HUES6 (cell line): Measurements from ENCODE around the gene AK2.
"Not testable (repeated sequence)": the region's sequence is repeated elsewhere in the genome, so short reads cannot be mapped to it uniquely, and the experiment has no call there.

ENCODE experiments used
- H3K27ac ChIP-seq: 2 replicates; pipeline ENCODE4 v1.7.0; 2013; ENCODE audit warnings: low read depth, mild to moderate bottlenecking, low read length, inconsistent platforms
- H3K27me3 ChIP-seq: 2 replicates; pipeline ENCODE4 v1.6.1; 2013; ENCODE audit warnings: low read length; ENCODE audit not compliant: control insufficient read depth, insufficient read depth
- H3K36me3 ChIP-seq: 2 replicates; pipeline ENCODE4 v1.6.1; 2013; ENCODE audit warnings: low read length; ENCODE audit not compliant: control insufficient read depth, insufficient read depth
- H3K4me1 ChIP-seq: 2 replicates; pipeline ENCODE4 v1.6.1; 2013; ENCODE audit warnings: low read length; ENCODE audit not compliant: control insufficient read depth, insufficient read depth
- H3K4me3 ChIP-seq: 2 replicates; pipeline ENCODE4 v1.5.1; 2013; ENCODE audit warnings: low read depth, low read length
- H3K9ac ChIP-seq: one replicate; pipeline ENCODE4 v1.6.1; 2013; ENCODE audit warnings: mild to moderate bottlenecking, low read length
- H3K9me3 ChIP-seq: 2 replicates; pipeline ENCODE4 v1.6.1; 2013; ENCODE audit warnings: low read depth, low read length; ENCODE audit not compliant: control insufficient read depth, insufficient read depth

AK2 gene

GRCh38 chr1:33039840-33040239 lies 3.2 kb upstream of the AK2 start:
- Histone ChIP-seq H3K4me3 (no peak overlapping the region), H3K36me3 (0 out of 2 replicates have a peak, but pooled peaks cover 3% of the 10 kb centered on the region), H3K27ac (no peak overlapping the region), H3K9me3 (no peaks in the 10 kb centered on the region; the same call in 1 of the 2 replicates), H3K27me3 (no peaks in the 10 kb centered on the region), H3K9ac (no peak overlapping the region), H3K4me1 (peaks cover 10% of the 10 kb centered on the region; the same call in 1 of the 2 replicates)

- Histone ChIP-seq H3K4me3 (peak overlapping the region; percentile 93), H3K9ac (peak overlapping the region; percentile 79), H3K27ac (peak overlapping the region; percentile 50; the same call in 1 of the 2 replicates), H3K9me3 (no peaks in the 10 kb centered on the region; the same call in 1 of the 2 replicates), H3K27me3 (no peaks in the 10 kb centered on the region), H3K36me3 (peaks cover 16% of the 10 kb centered on the region), H3K4me1 (peaks cover 13% of the 10 kb centered on the region)
Observed at GRCh38 chr1:33036051-33036525, 595 bp downstream of the AK2 start.

- Histone ChIP-seq H3K27me3 (no peaks in the 10 kb centered on the region), H3K36me3 (peaks cover 30% of the 10 kb centered on the region), H3K4me3 (no peak overlapping the region), H3K9ac (no peak overlapping the region), H3K4me1 (peaks cover 25% of the 10 kb centered on the region), H3K9me3 (no peaks in the 10 kb centered on the region; the same call in 1 of the 2 replicates), H3K27ac (no peak overlapping the region)
Observed at GRCh38 chr1:33032126-33032869, 4.4 kb downstream of the AK2 start.

- no peaks in the 10 kb centered on the region for H3K27me3 ChIP-seq
- peaks cover 29% of the 10 kb centered on the region for H3K4me1 ChIP-seq
- peaks cover 30% of the 10 kb centered on the region for H3K36me3 ChIP-seq
- H3K4me3 ChIP-seq, result no peak overlapping the region
- H3K9me3 ChIP-seq, result no peaks in the 10 kb centered on the region
- H3K9ac ChIP-seq, result no peak overlapping the region
- H3K27ac ChIP-seq, result no peak overlapping the region
Observed at GRCh38 chr1:33031506-33031905, 5.2 kb downstream of the AK2 start.

GRCh38 chr1:33030575-33030974 lies 6.1 kb downstream of the AK2 start:
- Histone ChIP-seq H3K27ac (no peak overlapping the region), H3K27me3 (no peaks in the 10 kb centered on the region), H3K9me3 (no peaks in the 10 kb centered on the region), H3K9ac (no peak overlapping the region), H3K36me3 (peaks cover 30% of the 10 kb centered on the region), H3K4me3 (no peak overlapping the region), H3K4me1 (peaks cover 26% of the 10 kb centered on the region)

- Histone ChIP-seq H3K36me3 (peaks cover 33% of the 10 kb centered on the region), H3K9ac (no peak overlapping the region), H3K27me3 (no peaks in the 10 kb centered on the region), H3K27ac (no peak overlapping the region), H3K9me3 (no peaks in the 10 kb centered on the region), H3K4me3 (no peak overlapping the region), H3K4me1 (peaks cover 27% of the 10 kb centered on the region)
Observed at GRCh38 chr1:33029921-33030320, 6.8 kb downstream of the AK2 start.

- H3K9ac ChIP-seq, result no peak overlapping the region
- peaks cover 27% of the 10 kb centered on the region for H3K4me1 ChIP-seq
- peaks cover 34% of the 10 kb centered on the region for H3K36me3 ChIP-seq
- H3K4me3 ChIP-seq, result no peak overlapping the region
- no peak overlapping the region for H3K27ac ChIP-seq
- H3K9me3 ChIP-seq, result no peaks in the 10 kb centered on the region
- H3K27me3 ChIP-seq, result no peaks in the 10 kb centered on the region
Observed at GRCh38 chr1:33029209-33029608, 7.5 kb downstream of the AK2 start.

- H3K27me3 ChIP-seq, result no peaks in the 10 kb centered on the region
- no peak overlapping the region for H3K27ac ChIP-seq
- H3K4me3 ChIP-seq, result no peak overlapping the region
- H3K9ac ChIP-seq, result no peak overlapping the region
- H3K4me1 ChIP-seq, result peaks cover 23% of the 10 kb centered on the region; the same call in 1 of the 2 replicates
- no peaks in the 10 kb centered on the region for H3K9me3 ChIP-seq
- H3K36me3 ChIP-seq, result peaks cover 51% of the 10 kb centered on the region
Observed at GRCh38 chr1:33025761-33026160, 10.9 kb downstream of the AK2 start.

- peaks cover 23% of the 10 kb centered on the region; the same call in 1 of the 2 replicates for H3K4me1 ChIP-seq
- no peaks in the 10 kb centered on the region for H3K27me3 ChIP-seq
- H3K36me3 ChIP-seq, result peaks cover 51% of the 10 kb centered on the region
- no peak overlapping the region for H3K27ac ChIP-seq
- no peak overlapping the region for H3K9ac ChIP-seq
- no peaks in the 10 kb centered on the region for H3K9me3 ChIP-seq
- H3K4me3 ChIP-seq, result no peak overlapping the region
Observed at GRCh38 chr1:33025180-33025569, 11.5 kb downstream of the AK2 start.

- peaks cover 23% of the 10 kb centered on the region; the same call in 1 of the 2 replicates for H3K4me1 ChIP-seq
- not testable (repeated sequence) for H3K27me3 ChIP-seq, H3K27ac ChIP-seq, H3K9ac ChIP-seq, H3K4me3 ChIP-seq, H3K9me3 ChIP-seq
- H3K36me3 ChIP-seq, result peaks cover 51% of the 10 kb centered on the region
Observed at GRCh38 chr1:33024430-33025179, 12.1 kb downstream of the AK2 start.

GRCh38 chr1:33022650-33023200 lies 14.0 kb downstream of the AK2 start:
- H3K27ac ChIP-seq, result no peak overlapping the region

More at GRCh38 chr1:33022650-33023200, 14.0 kb downstream of the AK2 start:
- peaks cover 12% of the 10 kb centered on the region; the same call in 1 of the 2 replicates for H3K4me1 ChIP-seq
- H3K27me3 ChIP-seq, result no peaks in the 10 kb centered on the region
- no peaks in the 10 kb centered on the region for H3K9me3 ChIP-seq
- H3K4me3 ChIP-seq, result no peak overlapping the region
- peaks cover 70% of the 10 kb centered on the region for H3K36me3 ChIP-seq
- no peak overlapping the region for H3K9ac ChIP-seq
